ENCODE results near the gene UTP4. TPM values are rescaled to one million over a fixed set of nuclear protein-coding genes. Genes with fewer than 3 reads are reported as not detected.

The UTP4 gene
- total RNA-seq, 1 experiment from 2014 or later, result 61.7 TPM

DNA sequence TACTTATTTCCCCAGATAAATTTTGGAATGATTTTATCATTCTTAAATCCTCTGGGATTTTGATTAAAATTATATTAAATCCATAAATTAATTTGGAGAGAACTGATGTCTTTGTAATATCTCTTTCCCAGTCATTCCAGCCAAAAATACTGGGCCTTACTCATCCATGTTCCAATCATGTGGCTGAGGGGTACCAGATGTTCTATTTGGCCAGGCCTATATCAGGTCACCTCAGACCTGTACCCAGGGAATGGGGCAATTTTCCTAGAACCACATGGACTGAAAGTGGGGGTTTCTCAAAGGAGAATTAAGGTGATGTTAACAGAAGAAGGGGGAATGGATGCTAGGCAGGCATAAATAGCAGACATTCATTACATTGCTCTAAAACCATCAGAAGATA, 62.0 kb downstream of the UTP4 start:
- POLR2A ChIA-PET, result no interaction called here
- Histone ChIP-seq H3K27me3 (ENCODE audit: control insufficient read depth, insufficient read depth, low read length) (no peaks in the 10 kb centered on the region), H3K4me1 (ENCODE audit: control insufficient read depth, insufficient read depth, low read length) (peaks cover 27% of the 10 kb centered on the region), H3K36me3 (ENCODE audit: control insufficient read depth, insufficient read depth, low read length) (no peaks in the 10 kb centered on the region), H3K9me3 (ENCODE audit: control insufficient read depth, insufficient read depth, low read depth, low read length) (no peaks in the 10 kb centered on the region), H3K27ac (ENCODE audit: low read length) (no peak overlapping the region), H3K4me3 (ENCODE audit: low read depth in 2 of 2, low read length in 2 of 2) (no peak overlapping the region)
- CTCF ChIA-PET, result no interaction called here
- in situ Hi-C loops (cut with HindIII; ENCODE audit: low pct_unique_long_range_greater_than_20kb, low sequenced_read_pairs), result no loop called here
- TF ChIP-seq REST (IDR thresholded peaks at IDR 0.05; ENCODE audit: insufficient read depth in 1 of 2, low read depth in 2 of 2, low read length in 1 of 2) (no peak), POLR2AphosphoS5 (IDR thresholded peaks at IDR 0.05; ENCODE audit: low read depth, low read length) (no peak), TCF7L2 (IDR thresholded peaks at IDR 0.05; ENCODE audit: low read depth, low read length) (no peak), SIN3A (IDR thresholded peaks at IDR 0.05; ENCODE audit: borderline replicate concordance, insufficient read depth, low read depth, low read length) (no peak)
- TF ChIP-seq, protein P1, sequence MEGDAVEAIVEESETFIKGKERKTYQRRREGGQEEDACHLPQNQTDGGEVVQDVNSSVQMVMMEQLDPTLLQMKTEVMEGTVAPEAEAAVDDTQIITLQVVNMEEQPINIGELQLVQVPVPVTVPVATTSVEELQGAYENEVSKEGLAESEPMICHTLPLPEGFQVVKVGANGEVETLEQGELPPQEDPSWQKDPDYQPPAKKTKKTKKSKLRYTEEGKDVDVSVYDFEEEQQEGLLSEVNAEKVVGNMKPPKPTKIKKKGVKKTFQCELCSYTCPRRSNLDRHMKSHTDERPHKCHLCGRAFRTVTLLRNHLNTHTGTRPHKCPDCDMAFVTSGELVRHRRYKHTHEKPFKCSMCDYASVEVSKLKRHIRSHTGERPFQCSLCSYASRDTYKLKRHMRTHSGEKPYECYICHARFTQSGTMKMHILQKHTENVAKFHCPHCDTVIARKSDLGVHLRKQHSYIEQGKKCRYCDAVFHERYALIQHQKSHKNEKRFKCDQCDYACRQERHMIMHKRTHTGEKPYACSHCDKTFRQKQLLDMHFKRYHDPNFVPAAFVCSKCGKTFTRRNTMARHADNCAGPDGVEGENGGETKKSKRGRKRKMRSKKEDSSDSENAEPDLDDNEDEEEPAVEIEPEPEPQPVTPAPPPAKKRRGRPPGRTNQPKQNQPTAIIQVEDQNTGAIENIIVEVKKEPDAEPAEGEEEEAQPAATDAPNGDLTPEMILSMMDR (IDR thresholded peaks at IDR 0.05), result no peak
- intact Hi-C loops (cut with micrococcal nuclease; ENCODE audit: unreplicated experiment), result no loop called here
- no peak for DNase-seq (ENCODE audit: low read depth, low spot score)
- BruUV-seq (replicated peaks), result no TSS peak
- no peak for ATAC-seq

GRCh38 chr16:69195369-69196029, 63.0 kb downstream of the UTP4 start:
- Histone ChIP-seq H3K4me1 (ENCODE audit: control insufficient read depth, insufficient read depth, low read length) (peaks cover 18% of the 10 kb centered on the region), H3K27me3 (ENCODE audit: control insufficient read depth, insufficient read depth, low read length) (no peaks in the 10 kb centered on the region), H3K4me3 (ENCODE audit: low read depth in 2 of 2, low read length in 2 of 2) (no peak overlapping the region), H3K9me3 (ENCODE audit: control insufficient read depth, insufficient read depth, low read depth, low read length) (no peaks in the 10 kb centered on the region), H3K36me3 (ENCODE audit: control insufficient read depth, insufficient read depth, low read length) (no peaks in the 10 kb centered on the region), H3K27ac (ENCODE audit: low read length) (no peak overlapping the region)
- DNase-seq (ENCODE audit: low read depth, low spot score), result no peak
- no peak for ATAC-seq
- in situ Hi-C loops (cut with HindIII; ENCODE audit: low pct_unique_long_range_greater_than_20kb, low sequenced_read_pairs) (no loop called here), intact Hi-C loops (cut with micrococcal nuclease; ENCODE audit: unreplicated experiment) (no loop called here)
- TF ChIP-seq REST (IDR thresholded peaks at IDR 0.05; ENCODE audit: insufficient read depth in 1 of 2, low read depth in 2 of 2, low read length in 1 of 2) (no peak), SIN3A (IDR thresholded peaks at IDR 0.05; ENCODE audit: borderline replicate concordance, insufficient read depth, low read depth, low read length) (no peak), POLR2AphosphoS5 (IDR thresholded peaks at IDR 0.05; ENCODE audit: low read depth, low read length) (no peak), TCF7L2 (IDR thresholded peaks at IDR 0.05; ENCODE audit: low read depth, low read length) (no peak)
- TF ChIP-seq, protein P1 (IDR thresholded peaks at IDR 0.05), result no peak
- no TSS peak for BruUV-seq (replicated peaks)
- ChIA-PET POLR2A (interaction anchor here (0.6 kb wide), 2 partner anchors 11 to 518 kb away, joined by 3 to 5 read pairs; no protein-coding TSS in a partner anchor), CTCF (no interaction called here)

Data from Panc1 (cell line).